Neural cell (in vitro differentiated cells): Measurements from ENCODE around the gene FBXO7. TPM values are rescaled to one million over a fixed set of nuclear protein-coding genes. Genes with fewer than 3 reads are reported as not detected.

Experiments used
- H2AFZ ChIP-seq: fragments of 200-600, 300-800 bp; sonication (generic), shearing (Covaris generic); 2 replicates; pipeline ENCODE4 v1.6.0; 2014; ENCODE audit warnings: low read depth, mild to moderate bottlenecking, antibody characterized with exemption, low read length, moderate library complexity
- H3F3A ChIP-seq: fragments of 200-600 bp; shearing (Covaris generic); 2 replicates; pipeline ENCODE4 v1.6.1; 2016; ENCODE audit warnings: mild to moderate bottlenecking, moderate library complexity, mixed read lengths, antibody characterized with exemption, low read length; ENCODE audit not compliant: insufficient read depth, poor library complexity, severe bottlenecking
- H3K27ac ChIP-seq: fragments of 200-600, 300-800 bp; sonication (generic), shearing (Covaris generic); 2 replicates; pipeline ENCODE4 v1.5.1; 2014; ENCODE audit warnings: mild to moderate bottlenecking, low read length, moderate library complexity
- H3K27me3 ChIP-seq: fragments of 300-800, 200-600 bp; sonication (generic), shearing (Covaris generic); 2 replicates; pipeline ENCODE4 v1.6.0; 2014; ENCODE audit warnings: mild to moderate bottlenecking, low read depth, low read length, moderate library complexity; ENCODE audit not compliant: insufficient read depth
- H3K36me3 ChIP-seq: fragments of 300-800, 200-600 bp; sonication (generic), shearing (Covaris generic); 2 replicates; pipeline ENCODE4 v1.5.1; 2014; ENCODE audit warnings: mild to moderate bottlenecking, antibody characterized with exemption, low read length, moderate library complexity; ENCODE audit not compliant: insufficient read depth
- H3K4me2 ChIP-seq: fragments of 300-800, 200-600 bp; sonication (generic), shearing (Covaris generic); 2 replicates; pipeline ENCODE4 v1.6.0; 2014; ENCODE audit warnings: mild to moderate bottlenecking, low read length
- H3K4me3 ChIP-seq: fragments of 300-800, 200-600 bp; sonication (generic), shearing (Covaris generic); 2 replicates; pipeline ENCODE4 v1.5.1; 2014; ENCODE audit warnings: mild to moderate bottlenecking, low read length, moderate library complexity
- H3K79me2 ChIP-seq: fragments of 200-600 bp; shearing (Covaris generic); replicated peaks from 2 replicates; pipeline ENCODE4 v1.6.0; 2014; ENCODE audit warnings: mild to moderate bottlenecking, low read length, moderate library complexity; ENCODE audit not compliant: insufficient read depth
- H3K9ac ChIP-seq: fragments of 300-800, 200-600 bp; sonication (generic), shearing (Covaris generic); 2 replicates; pipeline ENCODE4 v1.6.1; 2016; ENCODE audit warnings: mild to moderate bottlenecking, low read length, mixed read lengths
- H3K9me2 ChIP-seq: fragments of 200-600 bp; shearing (Covaris generic); 2 replicates; pipeline ENCODE4 v1.6.1; 2016; ENCODE audit warnings: mild to moderate bottlenecking, low read length, mixed read lengths; ENCODE audit not compliant: insufficient read depth
- H3K9me3 ChIP-seq: fragments of 200-600, 300-800 bp; sonication (generic), shearing (Covaris generic); 2 replicates; pipeline ENCODE4 v1.6.1; 2016; ENCODE audit warnings: mild to moderate bottlenecking, mixed run types, low read length, moderate library complexity, mixed read lengths
- H4K20me1 ChIP-seq: fragments of 200-600 bp; shearing (Covaris generic); 2 replicates; pipeline ENCODE4 v1.6.1; 2016; ENCODE audit warnings: mild to moderate bottlenecking, mixed run types; ENCODE audit not compliant: insufficient read depth
- CTCF ChIP-seq: fragments of 450-650 bp; IDR thresholded peaks from 2 replicates; pipeline ENCODE4 v1.5.1; 2014; ENCODE audit warnings: antibody characterized with exemption, mild to moderate bottlenecking, moderate library complexity; ENCODE audit not compliant: poor library complexity, severe bottlenecking
- EP300 ChIP-seq: fragments of 450-650 bp; conservative IDR thresholded peaks from 2 replicates; pipeline ENCODE4 v1.6.1; 2014; ENCODE audit warnings: antibody characterized with exemption, mild to moderate bottlenecking, moderate library complexity; ENCODE audit not compliant: poor library complexity, severe bottlenecking
- MXI1 ChIP-seq: fragments of 450-650 bp; conservative IDR thresholded peaks from 2 replicates; pipeline ENCODE4 v1.6.1; 2014; ENCODE audit warnings: antibody characterized with exemption, mild to moderate bottlenecking; ENCODE audit not compliant: poor library complexity, severe bottlenecking
- POLR2AphosphoS5 ChIP-seq: IDR thresholded peaks from 2 replicates; pipeline ENCODE4 v1.6.1; 2012
- RAD21 ChIP-seq: fragments of 450-650 bp; conservative IDR thresholded peaks from 2 replicates; pipeline ENCODE4 v1.6.1; 2014; ENCODE audit warnings: antibody characterized with exemption, mild to moderate bottlenecking, moderate library complexity
- REST ChIP-seq: IDR thresholded peaks from 2 replicates; pipeline ENCODE4 v1.6.1; 2012; ENCODE audit warnings: borderline replicate concordance
- TAF1 ChIP-seq: IDR thresholded peaks from 2 replicates; pipeline ENCODE4 v1.6.1; 2012; ENCODE audit warnings: low read depth
- polyA plus RNA-seq: library from polyadenylated mRNA; depleted of rRNA; stranded (reverse); fragments of >200 nt; gene quantifications from 2 replicates; pipeline ENCODE4 v1.2.3, GENCODE V29; 2014

Gene FBXO7
- polyA plus RNA-seq, 1 donor from 2014 or later: 51.2 TPM

GRCh38 chr22:32538521-32538920 is 63.9 kb downstream of the FBXO7 start:
- TF ChIP-seq REST (no peak), CTCF (no peak)
- Histone ChIP-seq H3K27me3 (no peaks in the 10 kb centered on the region), H3K4me3 (no peak overlapping the region), H3K9ac (no peak overlapping the region), H3K27ac (no peak overlapping the region), H3K9me2 (no peaks in the 10 kb centered on the region), H3K36me3 (no peaks in the 10 kb centered on the region), H4K20me1 (no peaks in the 10 kb centered on the region), H2AFZ (no peak overlapping the region), H3K9me3 (no peaks in the 10 kb centered on the region), H3K4me2 (no peak overlapping the region), H3K79me2 (no peaks in the 10 kb centered on the region), H3F3A (no peaks in the 10 kb centered on the region)

GRCh38 chr22:32539631-32540421 is 65.2 kb downstream of the FBXO7 start:
- Histone ChIP-seq H3K9ac (no peak overlapping the region), H3K36me3 (no peaks in the 10 kb centered on the region)

More at GRCh38 chr22:32539631-32540421, 65.2 kb downstream of the FBXO7 start:
- H3K79me2 ChIP-seq: no peaks in the 10 kb centered on the region
- no peak overlapping the region for H2AFZ ChIP-seq
- no peak overlapping the region for H3K4me2 ChIP-seq
- no peak overlapping the region for H3K4me3 ChIP-seq
- H3K27me3 ChIP-seq: no peaks in the 10 kb centered on the region
- no peak for TF ChIP-seq POLR2AphosphoS5
- no peak for TF ChIP-seq EP300
- TF ChIP-seq CTCF: no peak
- TF ChIP-seq MXI1: no peak
- TF ChIP-seq TAF1: no peak
- no peak for TF ChIP-seq RAD21
- no peaks in the 10 kb centered on the region for H3F3A ChIP-seq
- H3K27ac ChIP-seq: no peak overlapping the region
- H3K9me3 ChIP-seq: no peaks in the 10 kb centered on the region
- H3K9me2 ChIP-seq: no peaks in the 10 kb centered on the region
- H4K20me1 ChIP-seq: no peaks in the 10 kb centered on the region
